OCI-LY1 (cell line): ENCODE measurements around the gene DUS3L.

Experiments
- H2AFZ ChIP-seq: fragments of 200-600 bp; sonication (generic), shearing (Covaris generic); 2 replicates; pipeline ENCODE4 v1.6.0; 2014; ENCODE audit warnings: antibody characterized with exemption, mild to moderate bottlenecking, low read length
- H3F3A ChIP-seq: fragments of 200-600 bp; sonication (generic), shearing (Covaris generic); 2 replicates; pipeline ENCODE4 v1.6.0; 2014; ENCODE audit warnings: mild to moderate bottlenecking, antibody characterized with exemption, low read length, moderate library complexity; ENCODE audit not compliant: insufficient read depth
- H3K27ac ChIP-seq: fragments of 200-600 bp; sonication (generic); 2 replicates; pipeline ENCODE4 v1.5.1; 2014; ENCODE audit warnings: low read length, mixed run types, mild to moderate bottlenecking, low read depth; ENCODE audit not compliant: poor library complexity, severe bottlenecking
- H3K27me3 ChIP-seq: fragments of 200-600 bp; sonication (generic); 2 replicates; pipeline ENCODE4 v1.6.0; 2014; ENCODE audit warnings: antibody characterized with exemption, mild to moderate bottlenecking, low read length, moderate library complexity; ENCODE audit not compliant: insufficient read depth
- H3K36me3 ChIP-seq: fragments of 200-600 bp; sonication (generic); 2 replicates; pipeline ENCODE4 v1.6.1; 2014; ENCODE audit warnings: mild to moderate bottlenecking, antibody characterized with exemption, low read length, moderate library complexity, mixed read lengths; ENCODE audit not compliant: insufficient read depth
- H3K4me1 ChIP-seq: fragments of 200-600 bp; sonication (generic); 2 replicates; pipeline ENCODE4 v1.5.1; 2014; ENCODE audit warnings: mild to moderate bottlenecking, low read length, moderate library complexity; ENCODE audit not compliant: insufficient read depth, severe bottlenecking
- H3K4me2 ChIP-seq: fragments of 200-600 bp; sonication (generic), shearing (Covaris generic); 2 replicates; pipeline ENCODE4 v1.6.1; 2014; ENCODE audit warnings: low read length
- H3K4me3 ChIP-seq: fragments of 200-600 bp; sonication (generic); 2 replicates; pipeline ENCODE4 v1.5.1; 2014; ENCODE audit warnings: low read length, low read depth, mild to moderate bottlenecking, mixed read lengths; ENCODE audit not compliant: poor library complexity, severe bottlenecking
- H3K79me2 ChIP-seq: fragments of 200-600 bp; shearing (Covaris generic); 2 replicates; pipeline ENCODE4 v1.6.1; 2016; ENCODE audit warnings: mixed run types, low read length, mixed read lengths; ENCODE audit not compliant: insufficient read depth
- H3K9ac ChIP-seq: fragments of 200-600 bp; sonication (generic), shearing (Covaris generic); 2 replicates; pipeline ENCODE4 v1.6.1; 2014; ENCODE audit warnings: mild to moderate bottlenecking, low read length, mixed read lengths
- H3K9me2 ChIP-seq: fragments of 200-600 bp; sonication (generic), shearing (Covaris generic); 2 replicates; pipeline ENCODE4 v1.6.1; 2014; ENCODE audit warnings: low read depth, mild to moderate bottlenecking, low read length, mixed read lengths
- H3K9me3 ChIP-seq: fragments of 200-600 bp; shearing (Covaris generic); 2 replicates; pipeline ENCODE4 v1.6.1; 2014; ENCODE audit warnings: low read length, mixed read lengths
- H4K20me1 ChIP-seq: fragments of 200-600 bp; sonication (generic), shearing (Covaris generic); 2 replicates; pipeline ENCODE4 v1.6.0; 2016; ENCODE audit warnings: mild to moderate bottlenecking, low read length; ENCODE audit not compliant: insufficient read depth
- CTCF ChIP-seq: fragments of 200-600 bp; sonication (generic), shearing (Covaris generic); IDR thresholded peaks from 2 replicates; pipeline ENCODE4 v1.5.1; 2017; ENCODE audit warnings: mild to moderate bottlenecking, antibody characterized with exemption, low read length, moderate library complexity, mixed read lengths
- EZH2 ChIP-seq: fragments of 200-600 bp; sonication (generic), shearing (Covaris generic); IDR thresholded peaks from 2 replicates; pipeline ENCODE4 v1.8.0; 2017; ENCODE audit warnings: borderline replicate concordance, mixed run types, mild to moderate bottlenecking, antibody characterized with exemption, low read length, moderate library complexity, mixed read lengths

DUS3L gene

DNA sequence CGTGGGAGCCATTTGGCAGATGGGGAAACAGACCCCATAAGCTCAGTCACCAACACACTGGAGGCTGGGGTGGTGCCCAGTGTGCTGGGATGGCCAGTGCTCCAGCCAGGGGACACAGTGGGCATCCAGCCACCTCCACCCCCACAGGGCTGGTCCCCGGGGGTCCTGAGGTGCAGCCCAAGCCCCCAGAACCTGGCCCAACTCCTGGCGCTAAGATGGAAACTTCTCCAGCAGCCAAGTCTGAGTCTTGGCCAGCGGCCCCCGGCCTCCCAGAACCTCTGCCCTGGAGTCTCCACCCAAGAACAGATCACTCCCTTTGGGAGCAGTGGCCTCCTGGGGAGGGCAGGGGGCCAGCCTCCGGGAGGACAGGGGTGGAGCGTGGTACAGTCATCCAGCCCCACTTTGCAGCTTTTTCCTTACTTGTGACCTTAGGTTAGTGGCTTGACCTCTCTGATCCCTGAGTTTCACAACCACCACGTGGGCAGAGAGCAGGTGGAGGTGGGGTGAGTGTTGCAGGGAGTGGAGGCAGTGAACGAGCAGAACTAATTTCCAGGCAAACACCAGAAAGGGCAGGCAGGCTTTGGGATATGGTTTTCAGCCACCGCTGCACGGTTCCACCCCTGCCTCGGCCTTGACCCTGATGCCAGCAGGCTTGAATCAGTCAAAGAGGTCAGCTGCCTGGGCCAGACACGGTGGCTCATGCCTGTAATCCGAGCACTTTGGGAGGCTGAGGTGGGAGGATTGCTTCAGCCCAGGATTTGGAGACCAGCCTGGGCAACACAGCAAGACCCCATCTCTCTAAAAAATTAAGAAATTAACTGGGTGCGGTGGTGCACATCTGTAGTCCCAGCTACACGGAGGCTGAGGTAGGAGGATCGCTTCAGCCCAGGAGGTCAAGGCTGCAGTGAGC is 9.7 kb upstream of the DUS3L start:
- Histone ChIP-seq H2AFZ (no peak overlapping the region), H3K79me2 (no peaks in the 10 kb centered on the region), H3K36me3 (no peaks in the 10 kb centered on the region), H4K20me1 (no peaks in the 10 kb centered on the region), H3K9me3 (no peaks in the 10 kb centered on the region), H3K27me3 (no peaks in the 10 kb centered on the region; the same call in 1 of the 2 replicates), H3K4me2 (no peak overlapping the region), H3K4me3 (no peak overlapping the region), H3K9me2 (no peaks in the 10 kb centered on the region), H3F3A (no peaks in the 10 kb centered on the region), H3K27ac (no peak overlapping the region), H3K4me1 (peaks cover 17% of the 10 kb centered on the region), H3K9ac (no peak overlapping the region)
- TF ChIP-seq EZH2 (no peak), CTCF (no peak)

- no peak overlapping the region for H3K27ac ChIP-seq
- no peaks in the 10 kb centered on the region for H3K9me3 ChIP-seq
- no peaks in the 10 kb centered on the region for H3K9me2 ChIP-seq
- H2AFZ ChIP-seq: no peak overlapping the region
- H3K4me2 ChIP-seq: no peak overlapping the region
- no peaks in the 10 kb centered on the region for H3K27me3 ChIP-seq
- no peaks in the 10 kb centered on the region for H3F3A ChIP-seq
- H4K20me1 ChIP-seq: no peaks in the 10 kb centered on the region
- TF ChIP-seq EZH2 (no peak), CTCF (no peak)
- H3K4me1 ChIP-seq: peaks cover 11% of the 10 kb centered on the region
- H3K79me2 ChIP-seq: no peaks in the 10 kb centered on the region
- H3K4me3 ChIP-seq: no peak overlapping the region
- H3K9ac ChIP-seq: no peak overlapping the region
- no peaks in the 10 kb centered on the region for H3K36me3 ChIP-seq
Observed at GRCh38 chr19:5799247-5800241, 8.6 kb upstream of the DUS3L start.

DNA sequence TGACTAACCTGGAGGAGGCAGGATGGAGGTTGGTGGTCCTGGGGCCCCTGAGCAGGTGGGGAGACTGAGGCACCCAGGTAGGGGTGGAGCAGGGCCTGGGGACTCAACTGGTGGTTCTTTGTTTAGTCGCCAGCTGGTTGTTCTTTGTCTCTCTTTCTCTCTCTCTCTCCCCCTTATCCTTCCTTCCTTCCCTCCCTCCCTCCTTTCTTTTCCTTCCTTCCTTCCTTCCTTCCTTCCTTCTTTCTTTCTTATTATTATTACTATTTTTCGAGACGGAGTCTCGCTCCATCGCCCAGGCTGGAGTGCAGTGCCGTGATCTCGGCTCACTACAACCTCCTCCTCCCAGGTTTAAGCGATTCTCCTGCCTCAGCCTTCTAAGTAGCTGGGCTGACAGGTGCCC is 7.3 kb upstream of the DUS3L start:
- Histone ChIP-seq H4K20me1 (no peaks in the 10 kb centered on the region), H3K4me3 (no peak overlapping the region), H3K4me1 (no peaks in the 10 kb centered on the region), H3K36me3 (no peaks in the 10 kb centered on the region), H3K9me2 (no peaks in the 10 kb centered on the region), H3F3A (no peaks in the 10 kb centered on the region), H3K27ac (no peak overlapping the region), H3K9ac (no peak overlapping the region), H3K9me3 (no peaks in the 10 kb centered on the region), H3K4me2 (no peak overlapping the region), H2AFZ (no peak overlapping the region), H3K27me3 (no peaks in the 10 kb centered on the region), H3K79me2 (no peaks in the 10 kb centered on the region)
- no peak for TF ChIP-seq EZH2
- TF ChIP-seq CTCF: no peak
